NCI-H524 (cell line): ENCODE measurements around the gene COL23A1.

Source experiments
- DNase-seq, 2 experiments: peaks; one replicate each; lab custom pipeline; 2025; lab: John Stamatoyannopoulos, UW

Gene COL23A1

GRCh38 chr5:178207917-178208280, 382.3 kb downstream of the COL23A1 start:
- no peak for DNase-seq

- no peak for DNase-seq
Measured at GRCh38 chr5:178207183-178207916, 382.8 kb downstream of the COL23A1 start.

GRCh38 chr5:178206166-178207101, 383.8 kb downstream of the COL23A1 start:
- DNase-seq = no peak

DNA sequence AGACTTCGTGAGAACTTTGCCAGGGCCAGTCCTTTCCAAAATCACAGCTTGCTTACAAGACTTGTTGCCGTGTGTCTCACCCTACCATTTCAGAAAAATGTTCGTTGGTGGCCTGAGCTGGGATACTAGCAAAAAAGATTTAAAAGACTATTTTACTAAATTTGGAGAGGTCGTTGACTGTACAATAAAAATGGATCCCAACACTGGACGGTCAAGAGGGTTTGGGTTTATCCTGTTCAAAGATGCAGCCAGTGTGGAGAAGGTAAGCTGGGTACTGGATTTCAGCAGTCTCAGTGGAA, 384.5 kb downstream of the COL23A1 start:
- DNase-seq = no peak

DNA sequence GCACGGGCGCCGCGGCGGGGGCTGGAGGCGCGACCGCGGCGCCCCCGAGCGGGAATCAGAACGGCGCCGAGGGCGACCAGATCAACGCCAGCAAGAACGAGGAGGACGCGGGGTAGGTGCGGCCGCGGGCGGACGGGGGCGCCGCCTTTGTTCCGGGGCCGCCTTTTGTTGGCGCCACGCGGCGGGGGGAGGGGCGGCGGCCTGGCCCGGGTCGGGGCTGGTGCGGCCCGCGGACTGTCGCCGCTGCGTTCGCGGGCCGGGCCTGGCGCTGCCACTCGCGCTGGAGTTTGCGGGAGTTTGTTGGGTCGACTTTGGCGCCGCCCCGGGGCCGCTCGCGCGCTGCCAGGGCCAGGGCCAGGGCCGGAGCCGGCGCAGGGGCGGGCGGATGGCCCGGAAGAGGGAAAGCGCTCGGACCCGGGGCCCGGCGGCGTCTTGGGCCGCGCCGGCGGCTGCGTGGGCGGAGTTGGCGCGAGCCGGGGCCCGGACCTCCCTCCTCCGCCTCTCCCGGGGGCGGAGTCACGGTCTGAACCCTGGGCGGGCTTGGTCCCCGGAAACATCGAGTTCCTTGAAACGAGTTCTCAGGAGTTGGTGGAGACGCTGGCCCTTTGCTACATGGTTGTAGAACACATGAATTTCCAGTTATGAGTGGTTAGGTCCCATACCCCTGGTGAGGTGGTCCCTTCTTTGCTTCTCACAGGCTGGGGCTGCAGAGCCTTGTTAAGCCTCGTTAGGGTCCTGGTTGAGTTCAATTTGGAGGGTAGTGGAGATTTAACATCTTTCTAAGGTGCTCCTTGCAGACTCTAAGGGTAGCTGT, 385.1 kb downstream of the COL23A1 start:
- peak; percentile 17 to 48 for DNase-seq

- peak; percentile 72 to 93 for DNase-seq
Measured at GRCh38 chr5:178204182-178204934, 385.8 kb downstream of the COL23A1 start, which contains the start of gene HNRNPAB. HNRNPAB (plus strand) TSS chr5:178204533; CDS start chr5:178204838, 305 bp downstream.

GRCh38 chr5:178203670-178204181, 386.5 kb downstream of the COL23A1 start:
- peak in 1 of 2 experiments; percentile 47 for DNase-seq

- DNase-seq = no peak
Measured at GRCh38 chr5:178202541-178202940, 387.7 kb downstream of the COL23A1 start.

GRCh38 chr5:178201927-178202235, 388.3 kb downstream of the COL23A1 start:
- no peak for DNase-seq

DNA sequence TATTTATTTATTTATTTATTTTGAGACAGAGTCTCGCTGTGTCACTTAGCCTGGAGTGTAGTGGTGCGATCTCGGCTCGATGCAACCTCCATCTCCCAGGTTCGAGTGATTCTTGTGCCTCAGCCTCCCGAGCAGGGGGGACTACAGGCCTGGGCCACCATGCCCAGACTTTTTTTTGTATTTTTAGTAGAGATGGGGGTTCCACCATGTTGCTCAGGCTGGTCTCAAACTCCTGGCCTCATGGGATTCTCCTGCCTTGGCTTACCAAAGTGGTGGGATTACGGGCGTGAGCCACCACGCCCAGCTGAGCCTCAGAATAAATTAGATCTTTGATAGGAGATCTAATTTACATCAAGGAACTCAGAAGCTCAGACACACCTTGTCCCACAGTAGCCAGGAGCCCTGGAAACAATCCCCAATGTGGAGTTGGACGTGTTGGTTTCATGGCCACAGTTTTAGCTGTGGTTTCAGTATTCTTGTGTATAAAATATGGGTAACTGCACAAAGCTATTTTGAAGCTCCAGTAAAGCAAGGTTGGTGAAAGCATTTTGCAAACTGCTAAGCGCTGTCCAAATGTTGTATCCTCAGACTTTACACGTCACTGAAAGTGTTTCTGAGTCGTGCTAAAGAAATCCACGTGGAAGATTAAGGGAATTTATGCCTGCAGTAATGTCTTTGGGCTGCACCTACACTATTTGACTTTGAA, 388.8 kb downstream of the COL23A1 start:
- DNase-seq = no peak

GRCh38 chr5:178199581-178200434, 390.4 kb downstream of the COL23A1 start:
- DNase-seq = no peak

DNA sequence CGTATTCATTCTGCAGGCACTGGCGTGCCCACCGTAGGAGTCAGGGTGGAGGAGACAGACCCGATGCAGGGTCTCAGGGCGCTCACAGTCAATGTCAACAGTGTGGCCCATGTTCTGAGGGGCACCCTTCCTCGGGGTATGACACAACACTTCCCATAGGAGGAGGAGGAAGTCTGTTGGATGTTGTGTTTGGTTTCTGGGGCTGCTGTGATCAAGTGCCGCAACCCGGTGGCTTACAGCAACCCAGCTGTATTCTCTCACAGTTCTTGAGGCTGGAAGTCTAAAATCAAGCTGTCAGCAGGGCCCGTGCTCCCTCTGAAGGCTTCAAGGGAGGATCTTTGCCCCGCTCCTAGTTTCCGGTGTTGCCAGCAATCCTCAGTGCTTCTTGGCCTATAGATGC, 391.5 kb downstream of the COL23A1 start:
- DNase-seq = no peak

DNA sequence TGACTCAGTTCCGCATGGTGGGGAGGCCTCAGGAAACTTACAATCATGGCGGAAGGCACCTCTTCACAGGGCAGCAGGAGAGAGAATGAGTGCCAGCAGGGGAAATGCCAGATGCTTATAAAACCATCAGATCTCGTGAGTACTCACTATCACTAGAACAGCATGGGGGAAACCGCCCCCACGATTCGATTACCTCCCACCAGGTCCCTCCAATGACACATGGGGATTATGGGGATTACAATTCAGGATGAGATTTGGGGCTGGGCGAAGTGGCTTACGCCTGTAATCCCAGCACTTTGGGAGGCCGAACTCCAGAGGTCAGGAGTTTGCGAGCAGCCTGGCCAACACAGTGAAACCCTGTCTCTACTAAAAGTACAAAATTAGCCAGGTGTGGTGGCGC, 392.0 kb downstream of the COL23A1 start:
- peak in 1 of 2 experiments; percentile 20 for DNase-seq

- no peak for DNase-seq
Measured at GRCh38 chr5:178196986-178197385, 393.2 kb downstream of the COL23A1 start.

DNA sequence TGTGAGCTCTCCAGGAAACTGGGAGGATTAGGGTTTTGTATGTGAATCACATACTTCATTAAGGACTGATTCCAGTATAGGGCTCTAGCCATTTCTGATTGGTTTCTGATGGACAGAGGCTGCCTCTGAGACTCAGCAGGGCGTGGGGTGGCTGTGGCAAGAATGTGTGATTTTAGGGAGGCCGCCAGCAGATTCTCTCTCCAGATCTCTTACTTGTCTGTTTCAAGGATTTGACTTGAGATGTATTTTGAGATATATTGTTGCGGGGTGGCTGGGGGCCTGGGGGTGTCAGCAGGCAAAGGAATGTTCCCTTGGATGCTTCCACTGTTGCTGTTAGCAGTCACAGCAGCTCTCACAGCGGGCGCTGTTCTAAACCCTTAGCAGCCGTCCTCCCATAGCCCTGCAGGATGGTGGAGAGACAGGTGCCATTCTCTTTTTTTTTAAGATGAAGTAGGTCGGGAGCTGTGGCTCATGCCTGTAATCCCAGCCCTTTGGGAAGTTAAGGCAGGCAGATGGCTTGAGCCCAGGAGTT, 393.8 kb downstream of the COL23A1 start:
- no peak for DNase-seq

- no peak for DNase-seq
Measured at GRCh38 chr5:178194026-178194425, 396.2 kb downstream of the COL23A1 start.

DNA sequence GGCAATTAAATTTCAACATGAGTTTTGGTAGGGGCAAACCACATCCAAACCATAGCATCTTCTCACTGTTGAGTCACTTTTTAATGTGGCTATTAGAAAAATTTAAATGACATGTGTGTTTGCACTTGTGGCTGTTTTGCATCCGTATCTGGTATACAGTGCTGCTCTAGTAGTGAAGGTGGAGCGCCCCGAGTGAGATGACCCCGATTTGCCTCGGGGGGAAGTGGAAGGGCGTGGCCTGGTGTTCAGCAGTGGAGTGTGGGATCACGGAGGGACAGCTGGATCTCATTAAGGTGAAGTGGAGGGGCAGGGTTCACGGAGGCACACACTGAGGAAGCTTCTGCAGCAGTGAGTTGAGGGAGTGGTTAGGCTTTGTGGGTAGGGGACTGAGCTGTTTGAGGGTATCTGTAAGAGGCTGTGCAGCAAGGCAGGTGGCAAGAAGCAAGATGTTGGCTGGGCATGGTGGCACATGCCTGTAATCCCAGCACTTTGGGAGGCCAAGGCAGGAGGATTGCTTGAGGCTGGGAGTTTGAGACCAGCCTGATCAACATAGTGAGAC, 396.9 kb downstream of the COL23A1 start:
- no peak for DNase-seq

DNA sequence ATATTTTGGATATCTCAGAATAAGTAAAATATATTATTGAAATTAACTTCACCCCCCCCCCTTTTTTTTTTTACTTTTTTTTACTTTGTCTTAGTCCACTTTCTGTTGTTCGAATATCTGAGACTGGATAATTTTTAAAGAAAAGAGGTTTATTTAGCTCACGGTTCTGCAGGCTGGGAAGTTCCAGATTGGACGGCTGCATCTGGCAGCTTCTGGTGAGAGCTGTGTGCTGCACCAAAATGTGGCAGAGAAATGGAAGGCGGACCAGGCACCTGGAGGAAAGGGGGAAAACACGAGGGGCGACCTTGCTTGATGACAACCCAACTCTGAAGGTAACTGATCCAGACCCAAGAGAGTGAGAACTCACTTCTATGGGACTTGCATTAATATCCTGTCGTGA, 397.4 kb downstream of the COL23A1 start:
- DNase-seq = no peak

GRCh38 chr5:178192244-178192643, 397.9 kb downstream of the COL23A1 start:
- DNase-seq = no peak
